ENCODE data around the gene PBX4.

DNA sequence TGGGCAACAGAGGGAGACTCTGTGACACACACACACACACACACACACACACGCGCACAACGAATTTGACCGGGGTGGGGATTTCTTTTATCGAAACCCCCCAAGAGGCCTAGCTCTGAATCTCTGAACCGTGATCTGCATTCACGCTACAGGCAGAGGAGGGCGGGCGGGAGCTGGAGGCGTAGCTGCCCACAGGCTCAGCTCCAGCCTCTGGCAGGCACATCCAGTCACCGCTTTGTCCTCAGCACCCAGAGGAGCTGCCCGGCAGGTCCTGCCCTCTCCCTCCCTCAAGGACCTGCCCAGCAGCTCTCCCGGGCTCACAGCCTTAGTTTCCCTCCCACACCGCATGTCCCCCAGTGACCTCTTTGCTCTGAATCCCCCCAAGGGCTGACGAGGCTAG lies 60.4 kb downstream of the PBX4 start:
- TF ChIP-seq, protein P1, sequence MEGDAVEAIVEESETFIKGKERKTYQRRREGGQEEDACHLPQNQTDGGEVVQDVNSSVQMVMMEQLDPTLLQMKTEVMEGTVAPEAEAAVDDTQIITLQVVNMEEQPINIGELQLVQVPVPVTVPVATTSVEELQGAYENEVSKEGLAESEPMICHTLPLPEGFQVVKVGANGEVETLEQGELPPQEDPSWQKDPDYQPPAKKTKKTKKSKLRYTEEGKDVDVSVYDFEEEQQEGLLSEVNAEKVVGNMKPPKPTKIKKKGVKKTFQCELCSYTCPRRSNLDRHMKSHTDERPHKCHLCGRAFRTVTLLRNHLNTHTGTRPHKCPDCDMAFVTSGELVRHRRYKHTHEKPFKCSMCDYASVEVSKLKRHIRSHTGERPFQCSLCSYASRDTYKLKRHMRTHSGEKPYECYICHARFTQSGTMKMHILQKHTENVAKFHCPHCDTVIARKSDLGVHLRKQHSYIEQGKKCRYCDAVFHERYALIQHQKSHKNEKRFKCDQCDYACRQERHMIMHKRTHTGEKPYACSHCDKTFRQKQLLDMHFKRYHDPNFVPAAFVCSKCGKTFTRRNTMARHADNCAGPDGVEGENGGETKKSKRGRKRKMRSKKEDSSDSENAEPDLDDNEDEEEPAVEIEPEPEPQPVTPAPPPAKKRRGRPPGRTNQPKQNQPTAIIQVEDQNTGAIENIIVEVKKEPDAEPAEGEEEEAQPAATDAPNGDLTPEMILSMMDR (IDR thresholded peaks at IDR 0.05; ENCODE audit: low read depth, low read length), result no peak
- TF ChIP-seq POLR2A (IDR thresholded peaks at IDR 0.05; ENCODE audit: extremely low read depth, insufficient read length), result no peak

Data from NB4 (cell line).